HEK293 (cell line): ENCODE measurements around the gene CENPC.

Experiments used
- CTCF ChIA-PET: fragments of 350-600 bp; formaldehyde crosslinking; extraction: SDS; loops from one replicate; lab custom pipeline; 2021; ENCODE audit warnings: antibody characterized with exemption; lab: Yijun Ruan, JAX
- POLR2A ChIA-PET: fragments of 300-600 bp; formaldehyde crosslinking; extraction: SDS; loops from one replicate; lab custom pipeline; 2020; ENCODE audit warnings: antibody characterized with exemption, inconsistent platforms; lab: Yijun Ruan, JAX
- H3K27ac ChIP-seq: fragments of 200-500 bp; sonication (Bioruptor generic); 2 replicates; pipeline ENCODE4 v1.5.1; 2014; ENCODE audit warnings: low read depth, low read length, control low read depth, inconsistent platforms; ENCODE audit errors: extremely low read depth
- H3K36me3 ChIP-seq, 2 experiments: fragments of 200-500 bp in 1 of 2; sonication (Bioruptor generic) in 1 of 2; 1 replicate in 1 of 2; 2 replicates in 1 of 2; pipeline ENCODE4 v1.5.1; 2014 to 2017; ENCODE audit warnings: inconsistent platforms in 2 of 2, low read length in 2 of 2; ENCODE audit not compliant: control insufficient read depth in 2 of 2, insufficient read depth in 1 of 2
- H3K4me1 ChIP-seq: fragments of 200-500 bp; sonication (Bioruptor generic); 2 replicates; pipeline ENCODE4 v1.5.1; 2014; ENCODE audit warnings: mild to moderate bottlenecking, low read length, inconsistent platforms; ENCODE audit not compliant: control insufficient read depth, insufficient read depth
- H3K4me3 ChIP-seq: 2 replicates; pipeline ENCODE4 v1.5.1; 2011; ENCODE audit warnings: low read depth, mild to moderate bottlenecking, control low read depth, low read length, moderate library complexity
- H3K9me3 ChIP-seq: fragments of 200-500 bp; sonication (Bioruptor generic); 2 replicates; pipeline ENCODE4 v1.5.1; 2014; ENCODE audit warnings: low read depth, low read length, inconsistent platforms; ENCODE audit not compliant: control insufficient read depth, insufficient read depth
- EGR2 ChIP-seq: fragments of 450-650 bp; formaldehyde crosslinking; IDR thresholded peaks from 2 replicates; pipeline ENCODE4 v1.5.1; 2016; ENCODE audit warnings: low read depth, missing biosample characterization, missing genetic modification characterization
- GLI4 ChIP-seq: fragments of 450-650 bp; formaldehyde crosslinking; IDR thresholded peaks from 2 replicates; pipeline ENCODE4 v1.5.1; 2016; ENCODE audit warnings: missing biosample characterization, missing genetic modification characterization
- IKZF3 ChIP-seq: fragments of 450-650 bp; IDR thresholded peaks from 2 replicates; pipeline ENCODE4 v1.5.0; 2018; ENCODE audit warnings: missing biosample characterization, mild to moderate bottlenecking, missing genetic modification characterization, moderate library complexity
- KLF7 ChIP-seq: fragments of 450-650 bp; formaldehyde crosslinking; IDR thresholded peaks from 2 replicates; pipeline ENCODE4 v1.5.1; 2016; ENCODE audit warnings: missing biosample characterization, missing genetic modification characterization, borderline replicate concordance
- SCRT2 ChIP-seq: fragments of 450-650 bp; formaldehyde crosslinking; IDR thresholded peaks from 2 replicates; pipeline ENCODE4 v1.5.1; 2016; ENCODE audit warnings: missing biosample characterization, missing genetic modification characterization
- ZFHX2 ChIP-seq: fragments of 450-650 bp; formaldehyde crosslinking; conservative IDR thresholded peaks from 2 replicates; pipeline ENCODE4 v1.5.1; 2016; ENCODE audit warnings: missing biosample characterization, missing genetic modification characterization
- ZNF114 ChIP-seq: fragments of 450-650 bp; formaldehyde crosslinking; IDR thresholded peaks from 2 replicates; pipeline ENCODE4 v1.5.0; 2017; ENCODE audit warnings: missing biosample characterization, missing genetic modification characterization
- ZNF138 ChIP-seq: fragments of 450-650 bp; formaldehyde crosslinking; IDR thresholded peaks from 2 replicates; pipeline ENCODE4 v1.5.1; 2016; ENCODE audit warnings: missing biosample characterization, missing genetic modification characterization, borderline replicate concordance
- ZNF530 ChIP-seq: fragments of 450-650 bp; formaldehyde crosslinking; IDR thresholded peaks from 2 replicates; pipeline ENCODE4 v1.5.1; 2016; ENCODE audit warnings: low read depth, missing biosample characterization, missing genetic modification characterization
- ZNF548 ChIP-seq: fragments of 450-650 bp; formaldehyde crosslinking; IDR thresholded peaks from 2 replicates; pipeline ENCODE4 v1.5.1; 2016; ENCODE audit warnings: missing biosample characterization, missing genetic modification characterization
- ZNF596 ChIP-seq: fragments of 450-650 bp; IDR thresholded peaks from 2 replicates; pipeline ENCODE4 v1.5.0; 2018; ENCODE audit warnings: missing biosample characterization, mild to moderate bottlenecking, missing genetic modification characterization, moderate library complexity
- ZNF791 ChIP-seq: fragments of 450-650 bp; formaldehyde crosslinking; IDR thresholded peaks from 2 replicates; pipeline ENCODE4 v1.5.1; 2016; ENCODE audit warnings: missing biosample characterization, missing genetic modification characterization
- ZSCAN23 ChIP-seq: fragments of 450-650 bp; formaldehyde crosslinking; IDR thresholded peaks from 2 replicates; pipeline ENCODE4 v1.5.1; 2016; ENCODE audit warnings: missing biosample characterization, missing genetic modification characterization
- TF ChIP-seq, protein P1 (sequence below): fragments of 450-650 bp; formaldehyde crosslinking; IDR thresholded peaks from 2 replicates; pipeline ENCODE4 v1.5.1; 2016; ENCODE audit warnings: missing biosample characterization, missing genetic modification characterization
- TF ChIP-seq, protein P2 (sequence below): fragments of 450-650 bp; formaldehyde crosslinking; IDR thresholded peaks from 2 replicates; pipeline ENCODE4 v1.5.1; 2017; ENCODE audit warnings: missing biosample characterization, missing genetic modification characterization
- TF ChIP-seq, protein P3 (sequence below): fragments of 450-650 bp; formaldehyde crosslinking; IDR thresholded peaks from 2 replicates; pipeline ENCODE4 v1.5.1; 2016; ENCODE audit warnings: missing biosample characterization, missing genetic modification characterization
- TF ChIP-seq, protein P4 (sequence below): fragments of 450-650 bp; formaldehyde crosslinking; IDR thresholded peaks from 2 replicates; pipeline ENCODE4 v1.5.1; 2016; ENCODE audit warnings: missing biosample characterization, missing genetic modification characterization, borderline replicate concordance

CENPC gene

DNA sequence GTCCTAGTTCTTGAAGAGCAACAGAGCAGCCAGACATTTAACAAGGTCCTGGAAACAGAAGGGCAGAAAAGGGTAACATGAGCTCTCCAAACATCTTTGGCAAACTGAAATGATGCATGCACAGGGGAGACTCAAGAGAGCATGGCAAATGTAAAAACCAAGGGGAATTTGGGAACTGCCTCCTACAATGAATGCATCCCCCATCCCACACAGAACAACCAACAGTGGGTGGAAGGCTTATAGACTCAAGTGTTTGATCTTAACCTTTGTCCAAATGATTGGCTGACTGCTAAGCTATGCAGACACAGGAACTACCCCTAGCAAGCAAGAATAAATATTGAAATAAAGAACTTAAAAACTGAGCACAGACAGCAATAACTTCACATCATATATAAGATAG is 74.4 kb downstream of the CENPC start:
- no peaks in the 10 kb centered on the region for H3K4me1 ChIP-seq
- ChIA-PET CTCF (no interaction called here), POLR2A (no interaction called here)
- TF ChIP-seq ZFHX2 (tag by site-specific recombination) (0 out of 2 replicates have a peak, but pooled peaks have one; percentile 13), ZNF138 (tag by site-specific recombination) (no peak), EGR2 (tag by site-specific recombination) (peak; percentile 55), ZNF548 (tag by site-specific recombination) (no peak), KLF7 (tag by site-specific recombination) (no peak), SCRT2 (tag by site-specific recombination) (no peak), IKZF3 (tag by site-specific recombination) (no peak), ZNF114 (no peak), ZNF596 (tag by site-specific recombination) (no peak)
- TF ChIP-seq, protein P1, sequence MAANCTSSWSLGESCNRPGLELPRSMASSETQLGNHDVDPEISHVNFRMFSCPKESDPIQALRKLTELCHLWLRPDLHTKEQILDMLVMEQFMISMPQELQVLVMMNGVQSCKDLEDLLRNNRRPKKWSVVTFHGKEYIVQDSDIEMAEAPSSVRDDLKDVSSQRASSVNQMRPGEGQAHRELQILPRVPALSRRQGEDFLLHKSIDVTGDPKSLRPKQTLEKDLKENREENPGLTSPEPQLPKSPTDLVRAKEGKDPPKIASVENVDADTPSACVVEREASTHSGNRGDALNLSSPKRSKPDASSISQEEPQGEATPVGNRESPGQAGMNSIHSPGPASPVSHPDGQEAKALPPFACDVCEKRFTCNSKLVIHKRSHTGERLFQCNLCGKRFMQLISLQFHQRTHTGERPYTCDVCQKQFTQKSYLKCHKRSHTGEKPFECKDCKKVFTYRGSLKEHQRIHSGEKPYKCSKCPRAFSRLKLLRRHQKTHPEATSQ (tag by site-specific recombination), result no peak
- no peak overlapping the region for H3K27ac ChIP-seq
- H3K4me3 ChIP-seq, result no peak overlapping the region
- H3K9me3 ChIP-seq, result no peaks in the 10 kb centered on the region
- peaks cover 3 to 40% of the 10 kb centered on the region in 2 experiments; a peak in 2 of 3 replicates for H3K36me3 ChIP-seq

DNA sequence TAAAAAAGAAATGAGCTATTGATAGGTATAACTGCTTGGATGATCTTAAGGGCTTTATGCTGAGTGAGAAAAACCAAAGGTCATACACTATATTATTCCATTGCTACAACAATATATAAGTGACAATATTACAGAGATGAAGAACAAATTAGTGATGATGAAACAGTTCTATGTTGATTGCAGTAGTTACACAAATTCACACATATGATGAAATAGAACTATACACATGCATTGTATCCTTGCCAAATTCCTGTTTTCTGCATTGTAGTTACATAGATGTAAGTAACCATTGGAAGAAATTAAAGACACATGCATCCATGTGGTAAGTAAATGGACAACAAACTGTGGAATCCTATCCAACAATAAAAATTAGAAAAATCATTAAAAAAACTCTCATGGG is 76.5 kb downstream of the CENPC start:
- H3K36me3 ChIP-seq, result peaks cover 0 to 22% of the 10 kb centered on the region in 2 experiments; a peak in 2 of 3 replicates
- H3K4me3 ChIP-seq, result no peak overlapping the region
- no peaks in the 10 kb centered on the region for H3K9me3 ChIP-seq
- ChIA-PET POLR2A (no interaction called here), CTCF (no interaction called here)
- no peaks in the 10 kb centered on the region for H3K4me1 ChIP-seq
- H3K27ac ChIP-seq, result no peak overlapping the region
- TF ChIP-seq, protein P2, sequence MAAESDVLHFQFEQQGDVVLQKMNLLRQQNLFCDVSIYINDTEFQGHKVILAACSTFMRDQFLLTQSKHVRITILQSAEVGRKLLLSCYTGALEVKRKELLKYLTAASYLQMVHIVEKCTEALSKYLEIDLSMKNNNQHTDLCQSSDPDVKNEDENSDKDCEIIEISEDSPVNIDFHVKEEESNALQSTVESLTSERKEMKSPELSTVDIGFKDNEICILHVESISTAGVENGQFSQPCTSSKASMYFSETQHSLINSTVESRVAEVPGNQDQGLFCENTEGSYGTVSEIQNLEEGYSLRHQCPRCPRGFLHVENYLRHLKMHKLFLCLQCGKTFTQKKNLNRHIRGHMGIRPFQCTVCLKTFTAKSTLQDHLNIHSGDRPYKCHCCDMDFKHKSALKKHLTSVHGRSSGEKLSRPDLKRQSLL, result no peak
- TF ChIP-seq, protein P3, sequence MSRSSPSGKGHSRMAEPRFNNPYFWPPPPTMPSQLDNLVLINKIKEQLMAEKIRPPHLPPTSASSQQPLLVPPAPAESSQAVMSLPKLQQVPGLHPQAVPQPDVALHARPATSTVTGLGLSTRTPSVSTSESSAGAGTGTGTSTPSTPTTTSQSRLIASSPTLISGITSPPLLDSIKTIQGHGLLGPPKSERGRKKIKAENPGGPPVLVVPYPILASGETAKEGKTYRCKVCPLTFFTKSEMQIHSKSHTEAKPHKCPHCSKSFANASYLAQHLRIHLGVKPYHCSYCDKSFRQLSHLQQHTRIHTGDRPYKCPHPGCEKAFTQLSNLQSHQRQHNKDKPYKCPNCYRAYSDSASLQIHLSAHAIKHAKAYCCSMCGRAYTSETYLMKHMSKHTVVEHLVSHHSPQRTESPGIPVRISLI, result no peak
- TF ChIP-seq EGR2 (tag by site-specific recombination), result no peak
- TF ChIP-seq ZNF530, result no peak
- no peak for TF ChIP-seq SCRT2 (tag by site-specific recombination)
- no peak for TF ChIP-seq ZNF791
- TF ChIP-seq, protein P4, sequence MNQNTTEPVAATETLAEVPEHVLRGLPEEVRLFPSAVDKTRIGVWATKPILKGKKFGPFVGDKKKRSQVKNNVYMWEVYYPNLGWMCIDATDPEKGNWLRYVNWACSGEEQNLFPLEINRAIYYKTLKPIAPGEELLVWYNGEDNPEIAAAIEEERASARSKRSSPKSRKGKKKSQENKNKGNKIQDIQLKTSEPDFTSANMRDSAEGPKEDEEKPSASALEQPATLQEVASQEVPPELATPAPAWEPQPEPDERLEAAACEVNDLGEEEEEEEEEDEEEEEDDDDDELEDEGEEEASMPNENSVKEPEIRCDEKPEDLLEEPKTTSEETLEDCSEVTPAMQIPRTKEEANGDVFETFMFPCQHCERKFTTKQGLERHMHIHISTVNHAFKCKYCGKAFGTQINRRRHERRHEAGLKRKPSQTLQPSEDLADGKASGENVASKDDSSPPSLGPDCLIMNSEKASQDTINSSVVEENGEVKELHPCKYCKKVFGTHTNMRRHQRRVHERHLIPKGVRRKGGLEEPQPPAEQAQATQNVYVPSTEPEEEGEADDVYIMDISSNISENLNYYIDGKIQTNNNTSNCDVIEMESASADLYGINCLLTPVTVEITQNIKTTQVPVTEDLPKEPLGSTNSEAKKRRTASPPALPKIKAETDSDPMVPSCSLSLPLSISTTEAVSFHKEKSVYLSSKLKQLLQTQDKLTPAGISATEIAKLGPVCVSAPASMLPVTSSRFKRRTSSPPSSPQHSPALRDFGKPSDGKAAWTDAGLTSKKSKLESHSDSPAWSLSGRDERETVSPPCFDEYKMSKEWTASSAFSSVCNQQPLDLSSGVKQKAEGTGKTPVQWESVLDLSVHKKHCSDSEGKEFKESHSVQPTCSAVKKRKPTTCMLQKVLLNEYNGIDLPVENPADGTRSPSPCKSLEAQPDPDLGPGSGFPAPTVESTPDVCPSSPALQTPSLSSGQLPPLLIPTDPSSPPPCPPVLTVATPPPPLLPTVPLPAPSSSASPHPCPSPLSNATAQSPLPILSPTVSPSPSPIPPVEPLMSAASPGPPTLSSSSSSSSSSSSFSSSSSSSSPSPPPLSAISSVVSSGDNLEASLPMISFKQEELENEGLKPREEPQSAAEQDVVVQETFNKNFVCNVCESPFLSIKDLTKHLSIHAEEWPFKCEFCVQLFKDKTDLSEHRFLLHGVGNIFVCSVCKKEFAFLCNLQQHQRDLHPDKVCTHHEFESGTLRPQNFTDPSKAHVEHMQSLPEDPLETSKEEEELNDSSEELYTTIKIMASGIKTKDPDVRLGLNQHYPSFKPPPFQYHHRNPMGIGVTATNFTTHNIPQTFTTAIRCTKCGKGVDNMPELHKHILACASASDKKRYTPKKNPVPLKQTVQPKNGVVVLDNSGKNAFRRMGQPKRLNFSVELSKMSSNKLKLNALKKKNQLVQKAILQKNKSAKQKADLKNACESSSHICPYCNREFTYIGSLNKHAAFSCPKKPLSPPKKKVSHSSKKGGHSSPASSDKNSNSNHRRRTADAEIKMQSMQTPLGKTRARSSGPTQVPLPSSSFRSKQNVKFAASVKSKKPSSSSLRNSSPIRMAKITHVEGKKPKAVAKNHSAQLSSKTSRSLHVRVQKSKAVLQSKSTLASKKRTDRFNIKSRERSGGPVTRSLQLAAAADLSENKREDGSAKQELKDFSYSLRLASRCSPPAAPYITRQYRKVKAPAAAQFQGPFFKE (tag by site-specific recombination), result no peak
- TF ChIP-seq GLI4 (tag by site-specific recombination), result no peak
- TF ChIP-seq ZSCAN23 (tag by site-specific recombination), result no peak
- TF ChIP-seq, all 188 proteins: peak for 0
